SK-N-SH (cell line): Measurements from ENCODE around the gene FLYWCH2.

Experiments used
- CHD2 ChIP-seq: fragments of 150-350 bp; IDR thresholded peaks from 2 replicates; pipeline ENCODE4 v1.6.1; 2018; ENCODE audit warnings: low read length; ENCODE audit not compliant: partially characterized antibody
- ELF1 ChIP-seq: IDR thresholded peaks from 2 replicates; pipeline ENCODE4 v1.4.0; 2012
- EZH2phosphoT487 ChIP-seq: fragments of 200-600 bp; sonication (generic); IDR thresholded peaks from 2 replicates; pipeline ENCODE4 v1.6.1; 2017; ENCODE audit warnings: low read depth, mixed run types, mild to moderate bottlenecking, antibody characterized with exemption, moderate library complexity, borderline replicate concordance
- FOXJ3 ChIP-seq: sonication (generic); formaldehyde crosslinking; IDR thresholded peaks from 2 replicates; pipeline ENCODE4 v1.5.1; 2020; ENCODE audit warnings: mild to moderate bottlenecking, missing genetic modification reagents
- JUND ChIP-seq: IDR thresholded peaks from 2 replicates; pipeline ENCODE4 v1.4.0; 2012
- POLR2AphosphoS5 ChIP-seq: IDR thresholded peaks from 2 replicates; pipeline ENCODE4 v1.6.1; 2012; ENCODE audit warnings: low read depth, low read length
- TAF1 ChIP-seq: IDR thresholded peaks from 2 replicates; pipeline ENCODE4 v1.6.1; 2012; ENCODE audit warnings: low read depth, mild to moderate bottlenecking, low read length, moderate library complexity, borderline replicate concordance
- YY1 ChIP-seq: IDR thresholded peaks from 2 replicates; pipeline ENCODE4 v1.4.0; 2012; ENCODE audit warnings: low read depth, mild to moderate bottlenecking
- TF ChIP-seq, protein P1 (sequence below): fragments of 200-600 bp; sonication (generic); IDR thresholded peaks from 2 replicates; pipeline ENCODE4 v1.6.1; 2017; ENCODE audit warnings: antibody characterized with exemption, mild to moderate bottlenecking, moderate library complexity
- TF ChIP-seq, protein P2 (sequence below): fragments of 150-350 bp; IDR thresholded peaks from 2 replicates; pipeline ENCODE4 v1.6.1; 2017; ENCODE audit warnings: antibody characterized with exemption, low read length, low read depth, borderline replicate concordance

DNA sequence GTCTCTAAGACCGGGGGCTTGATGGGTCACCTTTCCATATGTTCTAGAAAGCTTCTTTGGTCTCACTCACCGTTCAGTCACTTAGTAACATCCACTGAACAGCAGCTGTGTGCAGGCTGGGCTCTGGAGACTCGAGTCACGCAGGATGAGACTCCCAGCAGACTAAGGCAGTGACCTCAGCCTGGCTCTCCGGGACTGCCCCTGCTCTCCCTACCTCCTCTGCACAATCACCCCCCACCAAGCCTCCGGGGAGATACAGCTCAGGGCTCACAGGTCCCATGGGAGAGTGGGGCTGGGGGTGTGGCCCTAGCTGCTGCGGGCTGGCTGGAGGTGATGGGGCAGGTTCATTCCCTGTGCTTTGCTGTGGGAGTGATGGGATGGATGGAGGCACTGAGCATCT is 14.1 kb downstream of the FLYWCH2 start:
- TF ChIP-seq, protein P1, sequence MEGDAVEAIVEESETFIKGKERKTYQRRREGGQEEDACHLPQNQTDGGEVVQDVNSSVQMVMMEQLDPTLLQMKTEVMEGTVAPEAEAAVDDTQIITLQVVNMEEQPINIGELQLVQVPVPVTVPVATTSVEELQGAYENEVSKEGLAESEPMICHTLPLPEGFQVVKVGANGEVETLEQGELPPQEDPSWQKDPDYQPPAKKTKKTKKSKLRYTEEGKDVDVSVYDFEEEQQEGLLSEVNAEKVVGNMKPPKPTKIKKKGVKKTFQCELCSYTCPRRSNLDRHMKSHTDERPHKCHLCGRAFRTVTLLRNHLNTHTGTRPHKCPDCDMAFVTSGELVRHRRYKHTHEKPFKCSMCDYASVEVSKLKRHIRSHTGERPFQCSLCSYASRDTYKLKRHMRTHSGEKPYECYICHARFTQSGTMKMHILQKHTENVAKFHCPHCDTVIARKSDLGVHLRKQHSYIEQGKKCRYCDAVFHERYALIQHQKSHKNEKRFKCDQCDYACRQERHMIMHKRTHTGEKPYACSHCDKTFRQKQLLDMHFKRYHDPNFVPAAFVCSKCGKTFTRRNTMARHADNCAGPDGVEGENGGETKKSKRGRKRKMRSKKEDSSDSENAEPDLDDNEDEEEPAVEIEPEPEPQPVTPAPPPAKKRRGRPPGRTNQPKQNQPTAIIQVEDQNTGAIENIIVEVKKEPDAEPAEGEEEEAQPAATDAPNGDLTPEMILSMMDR = no peak
- no peak for TF ChIP-seq POLR2AphosphoS5
- TF ChIP-seq EZH2phosphoT487 = no peak
- no peak for TF ChIP-seq FOXJ3 (CRISPR knock-in tag)
- no peak for TF ChIP-seq JUND
- TF ChIP-seq, protein P2, sequence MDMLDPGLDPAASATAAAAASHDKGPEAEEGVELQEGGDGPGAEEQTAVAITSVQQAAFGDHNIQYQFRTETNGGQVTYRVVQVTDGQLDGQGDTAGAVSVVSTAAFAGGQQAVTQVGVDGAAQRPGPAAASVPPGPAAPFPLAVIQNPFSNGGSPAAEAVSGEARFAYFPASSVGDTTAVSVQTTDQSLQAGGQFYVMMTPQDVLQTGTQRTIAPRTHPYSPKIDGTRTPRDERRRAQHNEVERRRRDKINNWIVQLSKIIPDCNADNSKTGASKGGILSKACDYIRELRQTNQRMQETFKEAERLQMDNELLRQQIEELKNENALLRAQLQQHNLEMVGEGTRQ = no peak
- TF ChIP-seq TAF1 = no peak
- TF ChIP-seq CHD2 = no peak
- no peak for TF ChIP-seq YY1
- TF ChIP-seq ELF1 = no peak
